NCI-H748 (cell line): Measurements from ENCODE around the gene SURF2.

ENCODE experiments used
- DNase-seq: peaks from one replicate; lab custom pipeline; 2025; ENCODE audit not compliant: unreplicated experiment; lab: John Stamatoyannopoulos, UW

SURF2 gene

DNA sequence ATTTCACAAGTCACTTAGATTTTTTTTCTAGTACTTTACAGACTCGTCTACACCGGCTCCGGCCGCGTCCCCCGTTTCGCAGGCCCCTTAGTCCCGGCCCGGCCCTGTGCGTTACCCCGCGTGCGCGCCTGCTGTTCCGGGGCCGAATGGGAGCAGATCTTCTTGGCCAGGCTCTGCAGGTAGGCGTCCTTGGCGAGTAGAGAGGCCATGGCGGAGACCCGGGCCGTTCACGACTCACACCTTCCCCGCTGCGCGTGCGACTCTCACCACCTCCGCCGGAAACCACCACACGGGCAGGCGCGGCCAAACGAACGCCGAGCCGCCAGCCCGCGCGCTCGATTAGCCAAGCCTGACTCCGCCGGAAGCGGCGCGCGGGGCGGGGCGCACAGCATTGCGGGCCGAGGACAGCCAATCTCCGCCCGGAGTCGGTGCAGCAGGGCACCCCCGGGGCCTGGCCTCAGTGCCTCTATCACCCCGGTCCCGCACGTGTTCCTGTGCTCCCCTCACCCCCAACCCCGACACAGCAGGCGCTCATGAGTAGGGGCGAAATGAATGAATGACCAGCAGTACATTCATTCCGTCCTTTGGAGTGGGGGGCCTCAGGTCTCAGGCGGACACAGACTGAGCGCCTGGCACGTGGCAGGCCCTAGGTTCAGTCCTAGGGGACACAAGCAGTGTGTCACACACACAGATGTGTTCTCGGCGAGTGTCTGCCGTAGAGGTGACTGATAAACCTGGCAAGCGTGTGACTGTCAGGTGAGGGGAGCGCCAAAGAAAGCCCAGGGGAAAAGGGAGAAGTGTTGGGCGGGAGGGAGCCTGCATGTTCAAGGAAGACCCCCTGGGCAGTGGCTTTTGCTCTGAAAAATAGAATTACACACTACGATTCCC lies 20.2 kb upstream of the SURF2 start, which contains the start of gene SURF6:
Gene SURF6 (minus strand): TSS at position 265 of the 888 bp plus-strand sequence. CDS start 56 bp downstream, at position 209.
- DNase-seq: peak; percentile 95

- DNase-seq: no peak
These were observed 16.7 kb upstream of the SURF2 start for GRCh38 chr9:133339641-133340040.

GRCh38 chr9:133340256-133340655 lies 16.1 kb upstream of the SURF2 start:
- no peak for DNase-seq

DNA sequence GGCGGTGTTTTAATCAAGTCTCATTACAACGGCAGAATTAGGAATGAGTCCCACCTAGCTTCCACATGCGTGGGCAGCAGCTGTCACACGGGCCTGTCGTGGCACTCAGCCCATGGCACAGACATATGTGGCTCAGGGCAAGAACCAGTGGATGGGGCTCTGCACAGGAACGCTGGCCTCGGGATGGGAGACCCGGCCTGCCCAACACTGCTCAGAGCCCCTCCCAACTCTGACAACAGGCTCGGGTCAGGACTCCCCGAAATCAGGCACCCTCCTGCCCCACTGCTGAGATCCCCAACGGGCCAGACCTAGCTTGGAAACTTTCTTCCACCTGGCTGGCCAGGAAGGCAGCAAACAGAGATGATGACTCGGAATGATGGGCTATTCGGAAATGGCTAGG lies 15.4 kb upstream of the SURF2 start:
- DNase-seq: no peak

DNA sequence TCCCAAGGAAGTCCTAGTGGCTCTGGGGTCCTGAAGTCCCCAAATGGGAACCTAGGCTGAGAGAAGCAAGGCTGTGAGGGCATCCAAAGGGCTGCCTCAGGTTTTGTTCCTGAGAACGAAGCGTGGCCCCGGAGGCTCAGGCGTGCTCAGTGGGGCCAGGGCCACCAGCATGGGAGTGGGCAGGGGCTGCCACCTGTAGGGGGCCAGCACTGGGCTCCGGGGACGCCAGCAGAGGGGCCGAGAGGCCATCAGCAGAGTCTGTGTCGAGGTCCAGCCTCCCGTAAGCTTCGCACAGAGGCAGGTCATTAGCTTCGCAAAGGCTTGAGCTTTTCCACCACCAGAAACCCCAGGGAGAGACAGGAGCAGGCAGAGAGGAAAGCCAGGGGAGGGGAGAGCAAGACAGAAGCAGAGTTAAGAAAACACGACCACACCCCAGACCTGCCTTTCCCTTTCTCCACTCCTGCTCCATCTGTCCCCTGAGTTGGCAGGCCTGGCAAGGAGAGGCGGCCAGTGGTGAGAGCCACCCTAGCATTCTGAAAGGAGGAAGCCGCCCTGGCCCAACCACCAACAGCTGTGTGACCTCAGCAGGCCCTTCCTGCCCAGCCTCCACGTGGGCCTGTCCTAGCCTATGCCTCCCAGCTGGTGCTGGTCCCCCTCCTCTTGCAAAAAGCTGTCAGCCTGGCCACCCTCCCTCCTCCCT lies 14.8 kb upstream of the SURF2 start:
- no peak for DNase-seq

DNA sequence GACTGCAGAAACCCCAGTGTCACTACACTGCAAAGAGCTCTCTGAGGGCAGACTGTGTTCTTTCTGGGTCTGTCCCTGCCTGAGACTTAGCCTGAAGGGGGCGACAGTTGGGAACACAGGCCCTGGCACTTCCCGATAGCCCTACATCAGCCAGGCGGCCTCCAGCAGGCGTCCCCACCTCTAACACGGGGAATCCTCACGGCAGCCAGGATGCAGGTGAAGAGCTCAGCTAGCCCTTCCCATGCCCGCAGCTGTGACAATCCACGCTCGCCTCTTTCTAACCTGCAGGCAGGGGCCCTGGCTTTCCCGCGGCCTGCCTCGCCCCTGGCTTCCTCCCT lies 14.3 kb upstream of the SURF2 start:
- no peak for DNase-seq

DNA sequence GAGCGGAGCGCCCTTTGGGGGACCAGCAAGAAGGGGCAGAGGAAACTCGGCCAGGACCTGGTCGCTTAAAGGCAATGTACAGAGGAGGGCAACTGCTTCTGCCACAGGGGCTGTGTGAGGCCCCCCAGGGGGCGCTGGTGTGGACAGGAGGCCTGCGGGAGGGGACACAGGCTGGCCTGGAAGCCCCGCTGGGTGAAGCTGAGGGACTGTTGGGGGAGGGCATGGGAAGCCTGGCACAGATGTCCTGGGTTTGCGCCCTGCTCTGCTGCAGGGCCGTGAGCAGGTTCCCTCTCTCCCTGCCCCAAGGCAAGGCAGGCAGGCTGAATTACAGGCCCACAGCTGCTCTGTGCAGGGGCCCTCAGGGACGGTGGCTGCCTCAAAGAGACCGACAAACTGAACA lies 13.8 kb upstream of the SURF2 start:
- DNase-seq: no peak

GRCh38 chr9:133344071-133344470 lies 12.3 kb upstream of the SURF2 start:
- no peak for DNase-seq

DNA sequence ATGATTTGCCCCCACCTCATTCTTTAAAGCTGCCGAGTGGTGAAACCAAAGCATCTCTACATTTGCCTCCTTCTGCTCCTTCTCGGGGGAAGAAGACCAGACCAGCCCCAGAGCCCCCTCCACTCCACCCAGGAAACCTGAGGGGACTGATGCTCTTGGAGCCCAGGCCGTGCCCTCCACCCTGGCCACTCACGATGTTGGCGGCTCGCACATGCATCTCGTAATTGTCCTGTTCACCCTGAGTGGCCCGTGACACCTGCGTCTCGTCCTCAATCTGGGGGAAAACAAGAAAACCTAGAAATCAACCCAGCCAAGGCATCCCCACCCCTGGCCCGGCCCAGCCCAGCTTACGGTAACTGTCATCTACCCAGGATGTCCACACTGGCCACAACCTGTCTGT lies 11.4 kb upstream of the SURF2 start:
- DNase-seq: no peak

DNA sequence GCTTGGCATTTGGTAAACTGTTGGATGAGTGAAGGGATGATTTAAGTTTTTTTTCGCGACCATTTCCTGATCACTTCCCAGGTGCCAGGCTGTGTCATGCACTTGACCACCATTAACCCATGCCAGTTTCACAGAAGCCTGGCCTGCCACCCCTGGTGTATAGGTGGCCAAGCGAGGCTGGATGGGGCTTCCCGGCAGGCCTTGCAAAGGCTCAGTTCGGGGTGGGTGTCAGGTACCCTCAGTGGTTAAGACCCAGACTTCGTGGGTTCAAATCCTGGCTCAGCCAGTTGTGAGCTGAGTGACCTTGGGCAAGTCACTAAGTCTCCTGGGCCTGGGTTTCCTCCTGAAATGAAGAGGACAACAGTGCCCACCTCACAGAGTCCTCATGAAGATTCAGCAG lies 10.8 kb upstream of the SURF2 start:
- no peak for DNase-seq

DNA sequence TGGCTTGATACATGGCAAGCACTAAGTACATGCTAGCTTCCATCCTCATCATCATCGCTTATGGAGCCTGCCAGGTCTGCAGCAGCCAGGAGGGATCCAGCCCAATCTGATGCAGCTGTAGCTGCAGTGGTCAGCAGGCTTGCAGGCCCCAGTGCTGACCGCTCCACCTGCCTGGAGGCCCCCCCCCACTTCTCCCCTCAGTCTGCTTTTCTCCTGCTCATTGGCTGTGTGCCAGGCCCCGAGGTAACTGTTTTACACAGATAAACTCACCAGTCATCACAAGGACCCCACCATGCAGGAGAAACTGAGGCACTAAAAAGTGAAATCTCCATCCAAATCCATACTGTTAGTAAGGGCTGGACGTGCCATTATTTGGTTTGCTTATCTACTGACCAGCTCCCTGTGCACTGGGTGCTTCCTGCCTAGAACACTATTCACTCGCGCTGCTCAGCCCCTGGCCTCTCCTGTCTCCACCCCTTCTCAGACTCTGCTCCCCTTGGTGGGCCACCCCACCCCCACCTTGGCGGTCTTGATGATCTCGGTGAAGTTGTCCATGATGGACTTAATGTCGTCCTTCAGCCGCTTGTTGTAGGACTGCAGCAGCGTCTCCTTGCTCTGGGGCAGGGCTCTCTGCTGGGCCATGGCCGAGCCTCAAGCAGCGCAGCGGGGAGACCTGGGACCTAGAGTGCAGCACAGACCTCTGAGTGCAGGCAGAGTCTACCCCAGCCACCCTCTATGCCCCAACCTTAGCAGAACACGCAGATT lies 10.1 kb upstream of the SURF2 start:
- DNase-seq: no peak

- DNase-seq: peak; percentile 66
These were observed 8.8 kb upstream of the SURF2 start for GRCh38 chr9:133347515-133347984.

- peak; percentile 98 for DNase-seq
These were observed 8.2 kb upstream of the SURF2 start, which contains the start of the genes MED22 and RPL7A for GRCh38 chr9:133347985-133348717. Gene MED22, minus strand, starts transcription at chr9:133348131. Its CDS starts 1,469 bp downstream, at chr9:133346662. Gene RPL7A, plus strand, starts transcription at chr9:133348218. Its CDS starts 26 bp downstream, at chr9:133348244.

GRCh38 chr9:133348718-133349573 lies 7.4 kb upstream of the SURF2 start:
- DNase-seq: no peak

GRCh38 chr9:133349965-133350616 lies 6.3 kb upstream of the SURF2 start:
- DNase-seq: no peak

DNA sequence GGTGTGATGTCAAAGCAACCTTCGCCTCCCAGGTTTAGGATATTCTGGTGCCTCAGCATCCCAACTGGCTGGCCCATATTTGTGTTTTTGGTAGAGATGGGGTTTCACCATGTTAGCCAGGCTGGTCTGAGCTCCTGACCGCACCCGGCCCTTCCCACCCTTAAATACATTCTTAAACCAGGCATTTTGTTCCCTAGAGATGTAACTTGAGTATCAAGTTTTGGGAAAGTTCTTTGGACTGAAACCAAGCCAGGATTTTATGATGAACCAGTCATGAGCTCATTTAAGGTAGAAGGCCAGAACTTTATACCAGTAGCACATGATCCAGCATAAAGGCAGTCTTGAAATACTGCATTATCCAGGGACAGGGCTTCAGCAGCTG lies 4.8 kb upstream of the SURF2 start:
- DNase-seq: no peak

DNA sequence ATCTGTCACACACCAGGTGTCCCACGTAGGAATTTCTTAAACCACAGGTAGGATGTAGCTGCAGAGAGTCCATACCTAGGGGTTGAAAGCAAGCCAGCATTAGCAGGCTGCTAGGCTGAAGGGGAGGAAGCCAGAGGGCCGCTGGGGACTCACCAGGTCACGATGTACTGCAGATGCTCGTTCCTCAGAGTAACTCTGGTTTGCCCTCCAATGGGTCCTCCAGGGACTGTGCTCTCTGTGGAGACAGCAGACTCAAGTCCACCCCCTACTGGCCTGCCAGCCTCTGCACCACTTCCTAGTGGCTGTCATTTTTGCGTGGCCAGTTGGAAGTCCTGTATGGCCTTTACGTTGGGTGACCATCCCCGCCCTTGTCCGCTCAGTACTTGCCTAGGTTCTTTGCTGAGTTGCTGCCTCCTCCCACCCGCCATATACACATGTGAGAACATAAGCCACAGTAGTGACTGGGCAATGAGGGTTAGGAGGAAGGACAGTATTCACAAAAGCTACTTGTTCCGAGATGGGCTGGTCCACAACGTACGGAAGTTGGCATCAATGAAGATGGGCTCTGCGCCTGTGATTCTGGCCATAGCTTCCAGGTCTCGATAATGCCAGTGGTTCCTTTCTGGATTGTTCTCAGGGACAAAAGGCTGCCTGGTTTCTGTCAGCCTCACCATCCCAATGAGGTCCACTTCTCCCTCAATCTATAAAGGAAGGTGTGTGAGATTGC lies 4.3 kb upstream of the SURF2 start:
- DNase-seq: peak; percentile 55

DNA sequence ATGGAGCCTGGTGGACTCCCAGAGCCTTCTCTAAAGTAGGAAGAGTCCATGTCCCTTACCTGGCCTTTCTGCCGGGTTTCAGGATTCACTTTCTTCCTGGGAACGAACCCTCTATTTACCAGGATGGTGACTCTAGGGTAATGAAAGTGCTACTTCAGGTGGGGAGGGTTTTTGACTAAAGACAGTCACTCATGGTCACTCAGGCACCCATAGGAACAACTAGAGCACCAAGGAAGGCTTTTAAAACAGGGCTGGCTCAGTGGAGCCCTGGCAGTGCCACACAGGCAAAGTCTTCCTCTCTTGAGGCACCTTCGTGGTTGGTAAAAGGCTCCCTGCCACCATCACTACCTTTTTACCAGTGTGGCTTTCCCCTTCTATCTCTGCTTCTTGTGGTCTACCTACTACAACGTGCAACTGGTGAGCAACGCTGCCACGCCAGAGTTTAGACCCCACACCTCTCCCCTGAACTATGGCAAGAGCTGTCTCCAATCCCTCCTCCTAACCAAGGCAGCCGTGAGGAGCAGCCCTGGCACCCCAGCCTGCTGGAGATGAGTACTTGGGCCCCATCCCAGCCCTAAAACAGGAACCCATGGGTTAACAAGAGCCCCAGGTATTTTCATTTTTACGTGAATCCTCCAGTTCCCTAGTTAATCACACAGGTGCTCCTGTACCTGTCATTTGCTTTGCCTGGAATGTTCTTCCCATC lies 3.6 kb upstream of the SURF2 start:
- DNase-seq: no peak
